H7 (cell line): ENCODE results near the gene MLYCD. TPM values are rescaled to one million over a fixed set of nuclear protein-coding genes. Genes with fewer than 3 reads are reported as not detected.
A peak's percentile ranks its signal among the peaks of the same experiment; 100 is the strongest.
"Not testable (repeated sequence)": the region's sequence is repeated elsewhere in the genome, so short reads cannot be mapped to it uniquely, and the experiment has no call there.

Experiments used
- DNase-seq: peaks from one replicate; pipeline ENCODE4 v3.0.0; 2012
- H3K27me3 ChIP-seq: 2 replicates; pipeline ENCODE4 v1.6.0; 2011; ENCODE audit warnings: mild to moderate bottlenecking, low read length; ENCODE audit not compliant: control insufficient read depth, insufficient read depth
- H3K36me3 ChIP-seq: replicated peaks from 2 replicates; pipeline ENCODE4 v1.5.1; 2011; ENCODE audit warnings: low read length; ENCODE audit not compliant: control insufficient read depth, insufficient read depth
- H3K4me3 ChIP-seq: 2 replicates; pipeline ENCODE4 v1.5.1; 2011; ENCODE audit warnings: low read depth, mild to moderate bottlenecking, control low read depth, low read length, moderate library complexity; ENCODE audit not compliant: insufficient read depth
- total RNA-seq: library from RNA; depleted of rRNA; stranded (reverse); fragments of >200 nt; shearing (Covaris generic); gene quantifications from 2 replicates; pipeline ENCODE4 v1.2.3, GENCODE V29; 2014

The MLYCD gene
- total RNA-seq, 1 experiment from 2014 or later = 2.3 TPM

DNA sequence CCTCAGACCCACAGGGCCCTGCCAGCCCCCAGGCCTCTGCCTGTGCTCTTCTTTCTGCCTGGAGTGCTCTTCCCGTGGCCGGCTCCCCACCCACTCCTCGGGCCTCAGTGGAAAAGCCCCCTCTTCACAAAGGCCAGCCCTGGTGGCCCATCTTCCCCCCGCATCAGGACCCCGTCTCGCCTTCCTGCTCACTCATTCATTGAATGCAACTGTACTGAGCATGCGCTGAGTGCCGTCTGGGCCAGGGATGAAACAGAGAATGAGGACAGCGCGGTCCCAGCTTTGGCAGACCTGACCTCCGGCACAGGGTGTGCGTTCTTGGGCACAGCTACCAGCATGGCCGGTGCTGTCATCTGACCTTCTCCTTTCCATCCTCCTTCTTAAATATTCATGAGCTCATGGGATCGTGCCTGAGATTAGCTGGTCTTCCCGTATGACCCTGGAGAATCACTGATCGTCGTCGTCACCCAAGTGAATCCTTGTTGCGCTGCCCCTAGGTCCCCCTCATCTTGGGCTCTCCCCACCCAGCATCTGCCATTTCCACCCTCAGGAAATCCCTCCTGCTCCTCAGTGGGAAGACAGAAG, 37.8 kb downstream of the MLYCD start:
- H3K27me3 ChIP-seq = no peaks in the 10 kb centered on the region
- no peak overlapping the region for H3K4me3 ChIP-seq
- no peak for DNase-seq
- no peaks in the 10 kb centered on the region for H3K36me3 ChIP-seq

DNA sequence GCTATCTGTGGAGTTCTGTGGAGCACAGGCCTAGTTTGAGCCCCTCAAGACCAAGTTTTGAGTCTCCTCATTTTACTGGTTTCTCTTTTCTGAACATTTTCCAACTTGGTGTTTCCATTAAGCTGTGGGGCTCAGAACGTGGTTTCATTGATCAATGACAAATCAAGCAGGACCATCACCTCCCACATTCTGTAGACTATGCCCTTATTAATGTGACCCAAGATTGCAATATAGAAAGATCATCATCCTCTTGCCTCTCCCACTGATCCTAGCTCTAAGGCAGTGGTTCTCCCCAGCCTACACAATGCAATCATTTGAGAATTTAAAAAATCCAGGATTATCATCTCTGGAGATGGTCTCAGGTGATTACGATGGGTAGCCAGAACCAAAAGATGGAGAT, 38.4 kb downstream of the MLYCD start:
- H3K36me3 ChIP-seq = no peaks in the 10 kb centered on the region
- DNase-seq = no peak
- no peaks in the 10 kb centered on the region for H3K27me3 ChIP-seq
- no peak overlapping the region for H3K4me3 ChIP-seq

DNA sequence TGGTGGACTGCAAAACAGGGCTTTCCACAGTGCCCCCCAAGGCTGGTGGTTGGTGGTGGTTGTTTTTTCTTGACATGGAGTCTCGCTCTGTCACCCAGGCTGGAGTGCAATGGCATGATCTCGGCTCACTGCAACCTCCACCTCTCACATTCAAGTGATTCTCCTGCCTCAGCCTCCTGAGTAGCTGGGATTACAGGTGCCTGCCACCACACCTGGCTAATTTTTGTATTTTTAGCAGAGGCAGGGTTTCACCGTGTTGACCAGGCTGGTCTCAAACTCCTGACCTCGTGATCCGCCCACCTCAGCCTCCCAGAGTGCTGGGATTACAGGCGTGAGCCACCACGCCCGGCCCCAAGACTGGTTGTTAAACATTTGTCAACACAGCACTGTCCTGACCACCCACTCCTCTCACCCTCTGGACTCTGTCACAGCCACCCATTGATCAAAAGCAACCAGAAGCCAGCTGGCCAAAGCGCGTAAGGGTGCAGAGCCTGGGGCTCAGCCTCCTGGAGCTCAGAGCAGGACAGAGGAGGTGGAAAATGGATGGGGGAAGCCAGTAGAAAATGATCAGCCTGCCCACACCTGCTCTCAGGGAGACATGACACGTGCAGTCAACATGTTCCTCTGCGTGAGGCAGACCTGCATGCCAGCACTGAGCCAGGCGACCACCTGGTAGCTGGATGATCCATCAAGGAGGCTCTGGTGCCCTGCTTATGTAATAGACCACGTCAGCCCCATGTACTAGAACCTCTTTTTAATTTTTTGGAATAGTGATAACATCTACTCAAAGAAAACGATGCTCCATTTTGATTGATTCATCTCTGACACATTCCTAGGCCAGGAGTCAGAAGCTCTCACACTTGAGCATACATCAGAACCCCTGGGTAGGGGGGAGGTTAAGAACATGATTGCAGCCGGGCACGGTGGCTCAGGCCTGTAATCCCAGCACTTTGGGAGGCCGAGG, 39.3 kb downstream of the MLYCD start:
- Histone ChIP-seq H3K4me3 (no peak overlapping the region), H3K27me3 (no peaks in the 10 kb centered on the region), H3K36me3 (no peaks in the 10 kb centered on the region)
- no peak for DNase-seq

DNA sequence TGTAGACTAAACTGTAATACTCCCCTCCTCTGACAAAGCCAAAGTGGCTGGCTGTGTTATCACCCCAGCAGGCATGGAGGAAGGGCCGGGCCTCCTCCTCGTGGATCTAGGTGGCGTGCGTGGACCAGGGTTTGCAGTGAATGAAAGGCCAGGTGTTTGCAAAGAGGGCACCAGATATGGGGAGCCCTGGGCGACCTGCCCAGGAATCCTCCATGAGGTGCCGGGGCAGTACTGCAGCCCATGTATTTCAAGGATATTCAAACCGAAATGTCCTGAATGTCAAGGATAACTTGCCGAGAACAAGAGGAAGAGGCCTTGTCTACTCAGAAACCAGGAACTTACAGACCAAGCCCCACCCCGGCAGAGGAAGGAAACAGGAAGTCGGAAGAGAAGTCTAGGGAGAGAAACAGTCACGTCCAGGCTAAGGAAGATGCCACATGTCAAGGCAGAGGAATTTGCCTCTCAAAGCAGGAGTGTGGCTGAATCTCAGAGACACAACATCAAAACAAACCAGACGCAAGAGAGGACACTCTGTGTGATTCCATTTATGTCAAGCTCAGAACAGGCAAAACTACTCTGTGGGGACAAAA, 40.4 kb downstream of the MLYCD start:
- Histone ChIP-seq H3K27me3 (no peaks in the 10 kb centered on the region), H3K4me3 (no peak overlapping the region), H3K36me3 (no peaks in the 10 kb centered on the region)
- DNase-seq = no peak

DNA sequence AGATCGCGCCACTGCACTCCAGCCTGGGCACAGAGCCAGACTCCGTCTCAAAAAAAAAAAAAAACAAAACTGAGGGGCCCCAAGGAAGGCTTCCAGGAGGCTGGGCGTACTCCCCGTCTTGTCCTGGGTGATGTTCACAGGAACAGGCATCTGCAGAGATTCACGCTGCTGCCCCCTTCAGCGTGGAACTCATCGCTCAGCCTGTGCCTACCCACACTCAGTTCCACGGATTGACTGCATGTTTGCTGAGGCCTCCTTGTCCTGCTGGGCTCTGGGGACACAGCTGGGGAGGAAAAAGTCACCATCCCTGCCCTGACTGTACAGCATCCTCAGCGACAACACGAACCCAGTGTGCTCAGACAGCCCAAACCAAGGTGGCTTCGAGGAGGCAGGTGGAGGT, 41.2 kb downstream of the MLYCD start:
- no peak for DNase-seq
- no peak overlapping the region for H3K4me3 ChIP-seq
- no peaks in the 10 kb centered on the region for H3K36me3 ChIP-seq
- H3K27me3 ChIP-seq = no peaks in the 10 kb centered on the region

DNA sequence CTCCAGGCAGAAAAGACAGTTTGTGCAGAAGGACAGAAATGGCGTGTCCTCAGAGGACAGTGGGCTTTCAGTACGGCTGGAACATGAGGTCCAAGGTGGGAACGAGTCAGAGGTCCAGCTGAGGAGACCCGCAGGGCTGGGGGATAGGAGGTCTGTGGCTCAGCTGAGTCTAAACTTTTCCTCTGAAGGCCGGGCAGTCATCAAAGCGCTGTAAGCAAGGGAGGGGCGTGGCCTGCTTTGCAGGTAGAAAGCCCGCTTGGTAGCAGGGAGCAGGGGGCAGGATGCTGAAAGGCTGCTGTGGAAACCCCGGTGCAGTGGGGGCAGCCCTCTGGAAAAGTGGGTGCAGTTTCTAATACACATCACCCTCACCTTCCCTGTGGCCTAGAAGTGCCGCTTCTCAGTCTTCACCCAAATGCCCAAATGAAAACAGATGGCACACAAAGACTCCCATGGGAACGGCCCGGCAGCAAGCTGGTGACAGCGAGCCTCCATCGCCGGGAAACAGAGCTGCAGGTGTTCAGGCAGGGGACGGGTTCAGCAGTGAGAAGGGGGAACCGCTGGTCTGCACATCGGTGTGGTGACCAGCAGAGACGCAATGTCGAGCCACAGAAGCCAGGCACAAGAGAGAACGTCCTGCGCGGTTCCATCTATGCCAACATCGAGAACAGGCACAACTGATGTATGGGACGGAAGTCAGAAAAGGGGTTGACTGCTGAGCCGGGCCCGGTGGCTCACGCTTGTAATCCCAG, 41.9 kb downstream of the MLYCD start:
- peak; percentile 78 for DNase-seq
- H3K4me3 ChIP-seq = no peak overlapping the region
- H3K27me3 ChIP-seq = no peaks in the 10 kb centered on the region
- no peaks in the 10 kb centered on the region for H3K36me3 ChIP-seq

DNA sequence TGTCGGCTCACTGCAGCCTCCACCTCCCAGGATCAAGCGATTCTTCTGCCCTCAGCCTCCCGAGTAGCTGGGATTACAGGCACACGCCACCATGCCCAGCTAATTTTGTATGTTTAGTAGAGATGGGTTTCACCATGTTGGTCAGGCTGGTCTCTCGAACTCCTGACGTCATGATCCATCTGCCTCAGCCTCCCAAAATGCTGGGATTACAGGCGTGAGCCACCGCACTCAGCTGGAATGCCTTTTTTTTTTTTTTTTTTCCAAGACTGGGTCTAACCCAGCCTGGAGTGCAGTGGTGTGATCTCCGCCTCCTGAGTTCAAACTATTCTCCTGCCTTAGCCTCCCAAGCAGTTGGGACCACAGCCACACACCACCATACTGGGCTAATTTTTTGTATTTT, 42.6 kb downstream of the MLYCD start:
- H3K4me3 ChIP-seq, DNase-seq, H3K27me3 ChIP-seq, H3K36me3 ChIP-seq: not testable (repeated sequence)

DNA sequence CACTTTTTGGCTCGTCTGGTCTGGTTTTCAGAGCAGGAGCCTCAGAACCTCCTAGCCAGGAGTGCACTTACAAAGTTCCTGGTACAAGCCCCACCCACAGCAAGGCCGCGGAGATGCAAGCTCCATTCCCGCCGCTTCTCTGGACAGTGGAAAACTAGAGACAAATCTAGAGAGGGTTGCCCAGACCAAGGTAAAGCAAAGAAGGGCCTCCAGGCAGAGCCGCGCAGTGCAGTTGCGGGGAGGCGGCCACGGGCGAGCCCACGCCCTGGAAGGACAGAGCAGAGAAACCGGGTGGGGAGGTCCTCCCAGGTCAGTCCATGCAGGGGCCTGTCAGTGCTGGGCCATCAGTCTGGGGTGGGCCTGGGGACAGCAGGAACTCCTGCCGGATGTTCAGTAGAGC, 43.2 kb downstream of the MLYCD start:
- Histone ChIP-seq H3K36me3 (no peaks in the 10 kb centered on the region), H3K4me3 (no peak overlapping the region), H3K27me3 (no peaks in the 10 kb centered on the region)
- DNase-seq = no peak

DNA sequence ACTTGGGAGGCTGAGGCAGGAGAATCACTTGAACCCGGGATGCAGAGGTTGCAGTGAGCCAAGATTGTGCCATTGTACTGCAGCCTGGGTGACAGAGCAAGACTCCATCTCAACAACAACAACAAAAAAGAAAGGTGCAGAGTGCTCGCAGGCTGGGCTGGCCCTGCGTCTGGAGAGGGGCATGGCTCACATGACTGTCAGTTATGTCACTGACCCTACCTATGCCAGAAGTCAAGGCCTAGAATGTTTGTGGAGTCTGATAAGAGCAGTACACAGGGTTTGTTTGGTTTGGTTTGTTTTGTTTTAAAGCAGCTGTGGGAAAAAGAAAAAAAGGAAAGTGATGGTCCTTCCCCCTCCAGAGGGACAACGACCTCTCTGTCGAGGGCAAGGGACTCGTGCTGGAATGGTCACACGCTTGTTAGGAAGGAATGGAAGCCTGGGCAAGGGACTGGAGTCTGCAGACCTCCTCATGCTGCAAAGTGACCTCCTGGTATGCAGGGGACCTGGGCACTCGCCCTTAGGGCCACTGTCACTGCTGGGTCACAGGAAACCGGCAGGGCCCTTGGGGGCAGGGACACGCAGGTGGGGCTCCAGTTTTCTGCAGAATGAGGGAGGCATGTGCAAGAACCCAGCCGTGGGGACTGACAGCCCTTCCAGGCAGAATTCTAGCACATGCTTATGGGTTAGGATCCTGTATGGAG, 44.0 kb downstream of the MLYCD start:
- Histone ChIP-seq H3K36me3 (no peaks in the 10 kb centered on the region), H3K4me3 (no peak overlapping the region), H3K27me3 (no peaks in the 10 kb centered on the region)
- no peak for DNase-seq

DNA sequence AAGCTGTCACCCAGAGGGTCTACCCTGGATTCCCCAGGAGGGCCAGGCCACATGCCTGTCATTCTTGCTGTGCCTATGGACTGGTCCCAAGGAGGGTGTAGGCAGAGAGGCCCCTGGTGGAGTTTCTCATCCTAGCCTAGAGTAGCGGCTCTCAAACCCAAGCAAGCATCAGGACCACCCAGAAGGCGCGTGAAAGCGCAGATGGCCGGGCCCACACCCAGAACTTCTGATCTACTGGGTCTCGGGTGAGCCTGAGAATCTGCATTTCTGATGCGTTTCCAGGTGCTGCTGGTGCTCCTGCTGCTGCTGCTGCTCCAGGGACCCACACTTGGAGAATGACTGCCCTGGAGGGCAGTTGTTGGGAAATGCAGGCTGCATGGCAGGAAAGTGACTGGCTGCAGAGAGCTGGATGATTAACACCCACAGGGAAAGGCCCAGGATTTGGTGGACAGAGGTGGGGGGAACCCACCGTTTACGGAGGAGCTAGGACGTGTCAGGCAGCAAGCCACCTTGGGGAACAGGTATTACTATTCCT, 44.7 kb downstream of the MLYCD start:
- no peaks in the 10 kb centered on the region for H3K36me3 ChIP-seq
- no peak overlapping the region for H3K4me3 ChIP-seq
- H3K27me3 ChIP-seq = no peaks in the 10 kb centered on the region
- no peak for DNase-seq

DNA sequence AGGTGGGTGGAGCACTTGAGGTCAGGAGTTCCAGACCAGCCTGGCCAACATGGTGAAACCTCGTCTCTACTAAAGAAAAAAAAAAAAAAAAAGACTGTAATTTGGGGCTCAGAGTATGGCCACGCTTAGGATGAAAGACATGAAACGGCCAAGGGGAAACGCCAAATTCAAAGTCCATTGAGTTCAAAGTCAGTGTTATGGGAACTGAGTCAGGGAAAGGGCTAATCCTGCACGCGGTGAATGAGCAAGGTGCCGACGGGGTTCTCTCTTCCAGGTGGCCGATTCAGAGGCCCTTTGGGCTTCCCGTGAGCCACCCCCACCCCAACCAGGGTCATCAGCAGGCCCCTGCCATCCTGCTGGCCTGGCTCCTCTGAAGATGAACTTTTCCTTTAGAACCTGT, 46.7 kb downstream of the MLYCD start:
- no peak overlapping the region for H3K4me3 ChIP-seq
- DNase-seq = no peak
- H3K27me3 ChIP-seq = no peaks in the 10 kb centered on the region
- no peaks in the 10 kb centered on the region for H3K36me3 ChIP-seq

DNA sequence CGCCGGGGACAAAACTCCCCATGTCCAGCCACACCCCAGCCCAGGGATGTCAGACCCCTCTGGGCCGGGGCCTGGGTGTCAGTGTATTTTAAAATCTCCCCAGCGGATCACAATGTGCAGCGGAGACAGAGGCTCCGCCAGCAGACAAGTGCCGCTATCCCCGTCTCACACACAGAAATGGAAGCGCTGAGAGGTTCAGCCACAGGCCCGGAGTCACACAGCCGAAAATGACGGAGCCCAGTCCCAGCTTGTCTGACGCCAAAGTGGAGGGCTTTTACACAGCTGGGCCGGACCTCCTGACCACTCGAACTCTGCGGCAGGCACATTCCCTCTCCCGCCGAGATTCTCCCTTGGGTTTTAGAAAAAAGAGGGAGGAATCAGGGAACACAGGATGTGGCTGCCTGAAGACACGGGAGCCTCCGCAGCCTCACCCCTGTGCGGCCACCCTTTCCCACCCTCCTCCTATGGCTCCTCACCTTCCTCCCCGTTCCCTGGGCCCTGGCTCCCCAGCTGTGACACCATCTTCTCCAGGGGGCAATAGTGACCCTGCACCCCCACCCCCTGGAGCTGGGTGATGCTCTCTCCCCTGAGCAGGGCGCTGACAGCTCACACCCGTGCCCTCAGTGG, 47.4 kb downstream of the MLYCD start:
- H3K4me3 ChIP-seq = no peak overlapping the region
- no peak for DNase-seq
- no peaks in the 10 kb centered on the region for H3K36me3 ChIP-seq
- no peaks in the 10 kb centered on the region for H3K27me3 ChIP-seq

DNA sequence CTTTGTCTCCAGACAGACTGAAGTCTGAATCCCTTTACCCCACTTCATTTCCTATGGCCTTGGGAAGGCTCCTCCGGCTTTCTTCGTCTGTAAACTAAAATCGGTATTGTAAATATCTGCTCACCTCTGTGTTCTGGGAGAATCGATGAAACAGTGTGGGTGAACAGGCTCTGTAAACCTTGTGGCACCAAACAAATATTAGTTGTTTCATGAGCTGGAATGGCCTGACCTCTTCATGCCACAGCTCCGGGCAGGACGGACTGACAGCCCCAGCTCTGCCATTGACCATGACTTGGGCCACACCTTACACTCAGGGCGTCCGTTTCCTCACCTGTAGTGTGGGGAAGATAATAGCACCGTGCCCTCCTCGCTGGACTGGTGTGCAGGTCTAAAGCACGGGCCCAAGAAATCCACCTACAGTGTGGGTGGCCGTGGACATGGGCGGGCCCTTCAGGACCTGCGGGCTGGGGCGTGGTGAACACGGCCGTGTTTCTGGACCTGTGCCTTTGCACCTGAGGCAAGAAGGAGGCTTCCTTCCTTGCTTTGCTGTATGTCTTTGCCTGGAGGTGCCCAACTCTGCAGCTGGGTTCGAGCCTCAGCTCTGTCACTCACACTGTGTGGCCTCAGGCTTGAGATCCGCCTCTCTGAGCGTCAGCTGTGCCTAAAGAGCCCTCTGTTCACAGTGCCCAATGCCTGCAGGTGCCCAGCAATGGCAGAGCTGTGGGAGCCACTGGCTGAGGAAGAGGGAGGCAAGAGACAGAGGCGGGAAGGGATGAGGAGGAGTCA, 48.1 kb downstream of the MLYCD start:
- no peak for DNase-seq

More for the DNA sequence above, 48.1 kb downstream of the MLYCD start:
- Histone ChIP-seq H3K27me3 (no peaks in the 10 kb centered on the region), H3K36me3 (no peaks in the 10 kb centered on the region), H3K4me3 (no peak overlapping the region)
